ENCODE data around the gene C1orf210. TPM values are rescaled to one million over a fixed set of nuclear protein-coding genes. Genes with fewer than 3 reads are reported as not detected.

C1orf210 gene
- total and polyA plus RNA-seq, 8 donors: 8.5 to 22.5 (median 9.5) TPM

DNA sequence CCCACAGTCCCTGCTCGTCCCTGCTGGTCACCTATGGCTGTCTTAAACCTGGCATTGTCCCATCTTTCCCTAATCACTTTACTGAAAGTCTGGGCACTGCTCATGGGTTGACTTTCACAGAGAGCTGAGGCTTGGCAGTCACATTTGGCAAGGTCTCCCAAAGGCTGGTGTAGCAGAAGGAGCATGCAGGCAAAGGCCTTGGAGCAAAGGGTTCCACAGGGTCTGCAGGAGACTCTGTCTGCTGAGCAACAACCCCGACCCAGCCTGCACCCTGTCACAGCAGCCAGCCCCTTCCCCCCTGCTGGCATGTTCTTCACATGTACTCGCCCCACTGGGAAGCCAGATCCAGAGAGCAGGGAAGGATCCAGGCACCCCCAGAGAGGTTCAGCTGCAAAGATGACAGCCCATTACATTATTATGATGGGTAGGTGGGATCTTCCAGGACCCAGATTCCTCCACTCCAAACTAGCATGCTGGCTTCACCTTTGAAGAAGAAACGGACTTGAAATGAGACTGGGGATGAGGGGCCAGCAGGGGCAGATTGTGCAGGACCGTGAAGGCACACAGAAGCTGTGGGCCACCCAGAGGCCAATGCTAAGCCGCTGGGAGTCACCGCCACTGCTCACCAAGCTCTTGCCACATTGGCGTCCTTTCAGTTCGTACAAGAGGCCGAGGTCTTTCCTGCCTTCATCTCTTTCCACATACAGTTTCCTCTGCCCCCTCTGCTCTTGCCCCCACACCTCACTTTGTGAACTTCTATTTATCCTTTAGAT, 29.8 kb downstream of the C1orf210 start:
- Histone ChIP-seq H3K4me3 (no peak overlapping the region), H3K27me3 (no peaks in the 10 kb centered on the region), H3K9me3 (no peaks in the 10 kb centered on the region), H3K4me1 (no peaks in the 10 kb centered on the region), H3K27ac (peak overlapping the region; percentile 13 to 54), H3K36me3 (no peaks in the 10 kb centered on the region)
- ATAC-seq: no peak
- intact Hi-C loops (cut with DNase I): no loop called here
- DNase-seq: no peak
- TF ChIP-seq, protein P1, sequence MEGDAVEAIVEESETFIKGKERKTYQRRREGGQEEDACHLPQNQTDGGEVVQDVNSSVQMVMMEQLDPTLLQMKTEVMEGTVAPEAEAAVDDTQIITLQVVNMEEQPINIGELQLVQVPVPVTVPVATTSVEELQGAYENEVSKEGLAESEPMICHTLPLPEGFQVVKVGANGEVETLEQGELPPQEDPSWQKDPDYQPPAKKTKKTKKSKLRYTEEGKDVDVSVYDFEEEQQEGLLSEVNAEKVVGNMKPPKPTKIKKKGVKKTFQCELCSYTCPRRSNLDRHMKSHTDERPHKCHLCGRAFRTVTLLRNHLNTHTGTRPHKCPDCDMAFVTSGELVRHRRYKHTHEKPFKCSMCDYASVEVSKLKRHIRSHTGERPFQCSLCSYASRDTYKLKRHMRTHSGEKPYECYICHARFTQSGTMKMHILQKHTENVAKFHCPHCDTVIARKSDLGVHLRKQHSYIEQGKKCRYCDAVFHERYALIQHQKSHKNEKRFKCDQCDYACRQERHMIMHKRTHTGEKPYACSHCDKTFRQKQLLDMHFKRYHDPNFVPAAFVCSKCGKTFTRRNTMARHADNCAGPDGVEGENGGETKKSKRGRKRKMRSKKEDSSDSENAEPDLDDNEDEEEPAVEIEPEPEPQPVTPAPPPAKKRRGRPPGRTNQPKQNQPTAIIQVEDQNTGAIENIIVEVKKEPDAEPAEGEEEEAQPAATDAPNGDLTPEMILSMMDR (IDR thresholded peaks at IDR 0.05): no peak

DNA sequence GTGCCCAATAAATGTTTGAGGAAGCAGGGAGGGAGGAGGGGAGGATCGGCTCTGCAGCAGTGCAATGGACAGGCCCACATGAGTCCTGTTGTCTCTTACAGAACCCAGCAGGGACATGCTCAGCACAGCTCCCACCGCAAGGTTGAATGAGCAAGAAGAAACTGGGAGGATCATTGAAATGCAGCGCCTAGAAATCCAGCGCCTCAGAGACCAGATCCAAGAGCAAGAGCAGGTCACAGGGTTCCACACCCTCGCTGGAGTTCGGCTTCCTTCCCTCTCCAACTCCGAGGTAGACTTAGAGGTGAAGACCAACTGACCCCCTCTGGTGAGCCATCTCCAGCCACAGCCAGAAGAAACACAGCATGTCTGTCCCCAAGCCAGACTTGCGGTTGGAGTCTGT, 31.5 kb downstream of the C1orf210 start:
- Histone ChIP-seq H3K36me3 (no peaks in the 10 kb centered on the region), H3K4me1 (no peaks in the 10 kb centered on the region), H3K9me3 (no peaks in the 10 kb centered on the region), H3K4me3 (no peak overlapping the region), H3K27me3 (no peaks in the 10 kb centered on the region), H3K27ac (no peak overlapping the region)
- no peak for ATAC-seq
- intact Hi-C loops (cut with DNase I): no loop called here
- no peak for DNase-seq
- TF ChIP-seq, protein P1 (IDR thresholded peaks at IDR 0.05): no peak

DNA sequence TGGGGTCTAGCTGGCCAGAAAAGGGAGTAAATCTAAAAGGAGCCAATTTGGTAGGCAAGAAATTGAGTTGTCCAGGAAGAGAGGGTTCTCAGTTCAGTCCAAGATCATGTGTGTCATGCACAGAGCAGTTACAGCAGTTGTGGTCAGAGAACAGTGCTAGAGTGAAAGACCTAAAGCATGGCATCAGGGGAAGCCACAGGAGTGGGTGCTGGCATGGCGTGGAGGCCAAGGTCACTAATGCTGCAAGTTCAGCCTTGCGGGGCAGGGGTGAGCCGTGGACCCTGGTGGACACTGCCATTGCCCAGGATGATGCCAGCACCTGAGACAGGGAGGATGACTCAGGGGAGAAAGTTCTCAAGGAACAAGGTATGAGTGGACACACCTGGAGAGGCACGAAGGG, 32.2 kb downstream of the C1orf210 start:
- Histone ChIP-seq H3K4me3 (no peak overlapping the region), H3K36me3 (no peaks in the 10 kb centered on the region), H3K4me1 (no peaks in the 10 kb centered on the region), H3K27ac (no peak overlapping the region), H3K27me3 (no peaks in the 10 kb centered on the region), H3K9me3 (no peaks in the 10 kb centered on the region)
- ATAC-seq (no peak), DNase-seq (no peak)
- intact Hi-C loops (cut with DNase I): no loop called here
- TF ChIP-seq, protein P1 (IDR thresholded peaks at IDR 0.05): no peak

DNA sequence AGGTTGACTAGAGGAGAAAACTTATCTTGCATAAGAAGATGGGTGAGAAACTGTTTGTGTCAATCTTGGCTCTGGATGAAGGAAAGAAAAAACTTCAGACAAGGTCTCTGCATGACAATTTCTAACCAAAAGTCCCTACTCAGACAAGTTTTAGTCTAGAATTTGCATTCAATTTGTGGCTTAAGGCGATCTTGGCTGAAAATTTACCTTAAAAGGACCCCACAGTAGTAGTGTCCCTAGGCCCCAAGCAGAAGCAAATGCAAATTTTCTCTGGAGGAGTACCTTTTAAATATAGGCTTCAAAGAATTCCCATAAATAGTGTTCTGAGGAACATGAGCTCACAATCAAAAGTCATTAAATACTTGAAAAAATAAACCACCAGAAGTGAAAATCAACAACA, 33.2 kb downstream of the C1orf210 start:
- no peak overlapping the region for H3K27ac ChIP-seq
- H3K36me3 ChIP-seq: no peaks in the 10 kb centered on the region
- H3K9me3 ChIP-seq: no peaks in the 10 kb centered on the region
- DNase-seq: no peak
- ATAC-seq: no peak
- intact Hi-C loops (cut with DNase I): no loop called here
- H3K4me3 ChIP-seq: no peak overlapping the region
- TF ChIP-seq, protein P1 (IDR thresholded peaks at IDR 0.05): no peak
- H3K27me3 ChIP-seq: no peaks in the 10 kb centered on the region
- H3K4me1 ChIP-seq: no peaks in the 10 kb centered on the region

DNA sequence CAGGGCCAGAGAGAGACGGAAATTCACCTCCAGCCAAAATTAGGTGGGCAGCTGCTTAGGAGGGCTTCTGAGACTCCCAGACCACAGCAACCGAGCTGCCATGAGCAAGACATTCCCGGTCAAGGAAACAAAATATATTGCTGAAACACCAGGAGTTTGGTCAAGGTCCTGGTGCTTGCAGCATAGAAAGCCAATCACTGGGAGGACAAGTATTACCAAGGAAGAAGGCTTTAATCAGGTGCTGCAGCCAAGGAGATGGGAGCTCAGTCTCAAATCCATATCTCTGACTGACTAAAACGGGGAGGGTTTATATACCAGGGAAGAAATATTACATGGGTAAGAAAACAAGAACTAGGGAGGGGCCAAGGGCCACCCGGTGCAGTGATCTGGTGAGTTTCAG, 34.4 kb downstream of the C1orf210 start:
- H3K36me3 ChIP-seq: no peaks in the 10 kb centered on the region
- no peak for ATAC-seq
- TF ChIP-seq, protein P1 (IDR thresholded peaks at IDR 0.05): no peak
- intact Hi-C loops (cut with DNase I): no loop called here
- H3K4me1 ChIP-seq: no peaks in the 10 kb centered on the region
- no peak overlapping the region for H3K4me3 ChIP-seq
- no peaks in the 10 kb centered on the region for H3K9me3 ChIP-seq
- DNase-seq: no peak
- no peak overlapping the region for H3K27ac ChIP-seq
- no peaks in the 10 kb centered on the region for H3K27me3 ChIP-seq
